ENCODE data around the gene CMTM7.
A peak's percentile ranks its signal among the peaks of the same experiment; 100 is the strongest.
"Not testable (repeated sequence)": the region's sequence is repeated elsewhere in the genome, so short reads cannot be mapped to it uniquely, and the experiment has no call there.

CMTM7 gene

DNA sequence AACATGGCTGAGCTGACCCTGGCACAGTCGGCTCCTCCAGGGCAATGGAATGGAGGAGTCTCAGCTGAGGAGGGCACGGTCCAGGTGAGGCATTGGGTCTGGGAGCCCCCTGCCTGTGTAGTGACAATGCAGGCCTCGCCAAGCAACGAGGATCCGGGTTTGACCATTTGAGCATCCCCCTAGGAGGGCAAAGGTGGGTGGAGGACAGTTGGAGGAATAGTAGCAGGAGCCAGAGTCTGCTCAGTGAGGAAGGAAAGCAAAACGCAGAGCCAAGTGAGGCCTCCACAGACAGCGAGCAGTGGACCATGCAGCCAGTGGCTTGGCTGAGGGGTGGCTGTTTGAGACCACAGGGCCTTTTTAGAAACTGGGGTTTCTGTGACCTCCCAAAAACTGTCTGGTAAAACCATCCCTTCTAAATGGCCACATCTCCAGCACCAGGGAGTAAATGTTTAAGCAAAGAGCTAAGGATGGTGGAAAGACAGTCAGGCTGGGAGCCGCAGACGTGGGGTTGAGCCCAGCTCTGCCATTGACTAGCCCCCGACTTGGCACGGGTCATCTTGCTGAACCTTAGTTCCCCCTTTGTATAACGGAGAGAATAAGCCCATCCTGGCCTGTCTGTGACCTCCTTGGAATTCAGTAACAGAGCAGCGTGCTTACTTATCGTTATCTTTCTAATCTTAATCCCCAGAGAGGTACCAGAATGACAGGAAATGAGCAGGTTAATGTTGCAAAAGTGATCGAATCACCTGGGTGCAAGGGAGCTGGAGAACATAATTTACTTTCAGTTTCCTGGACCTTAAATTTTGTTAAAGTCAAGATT lies 64.2 kb downstream of the CMTM7 start:
- no peak for DNase-seq (ENCODE audit: insufficient read length, low spot score)
- no peak for FAIRE-seq

- DNase-seq (ENCODE audit: insufficient read length, low spot score): no peak
- no peak for FAIRE-seq
Measured at GRCh38 chr3:32456429-32457130, 64.9 kb downstream of the CMTM7 start.

DNA sequence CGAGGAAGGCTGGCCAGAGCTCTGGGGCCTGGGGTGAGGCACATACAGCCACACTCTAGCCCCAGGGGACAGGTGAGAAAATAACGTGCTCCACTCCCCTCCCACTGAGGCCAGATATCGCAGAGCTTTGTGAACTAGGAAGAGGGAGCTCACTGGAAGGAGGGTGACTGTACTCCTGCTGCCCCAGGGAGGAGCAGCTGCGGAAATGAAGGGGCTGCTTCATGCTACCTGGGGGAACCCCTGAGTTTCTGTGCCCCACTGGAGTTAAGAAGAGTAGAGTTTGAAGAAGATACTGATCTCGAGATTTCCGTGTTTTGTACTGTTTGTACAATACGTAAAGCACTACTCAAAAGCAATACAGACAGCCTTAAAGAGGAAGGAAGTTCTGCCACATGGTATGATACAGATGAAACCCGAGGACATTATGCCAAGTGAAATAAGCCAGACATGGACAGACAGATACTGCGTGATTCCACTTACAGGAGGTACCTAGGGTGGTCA lies 66.4 kb downstream of the CMTM7 start:
- no peak for FAIRE-seq
- DNase-seq (ENCODE audit: insufficient read length, low spot score): no peak

GRCh38 chr3:32459450-32459849 lies 67.8 kb downstream of the CMTM7 start:
- FAIRE-seq: no peak

GRCh38 chr3:32460031-32460749 lies 68.5 kb downstream of the CMTM7 start:
- no peak for FAIRE-seq

More at GRCh38 chr3:32459450-32459849, 67.8 kb downstream of the CMTM7 start:
- DNase-seq (ENCODE audit: insufficient read length, low spot score): no peak

GRCh38 chr3:32460817-32461496 lies 69.3 kb downstream of the CMTM7 start:
- not testable (repeated sequence) for DNase-seq (ENCODE audit: insufficient read length, low spot score)

More at GRCh38 chr3:32460031-32460749, 68.5 kb downstream of the CMTM7 start:
- no peak for DNase-seq (ENCODE audit: insufficient read length, low spot score)

GRCh38 chr3:32462191-32462986 lies 70.7 kb downstream of the CMTM7 start:
- not testable (repeated sequence) for DNase-seq (ENCODE audit: insufficient read length, low spot score); FAIRE-seq

More at GRCh38 chr3:32460817-32461496, 69.3 kb downstream of the CMTM7 start:
- not testable (repeated sequence) for FAIRE-seq

DNA sequence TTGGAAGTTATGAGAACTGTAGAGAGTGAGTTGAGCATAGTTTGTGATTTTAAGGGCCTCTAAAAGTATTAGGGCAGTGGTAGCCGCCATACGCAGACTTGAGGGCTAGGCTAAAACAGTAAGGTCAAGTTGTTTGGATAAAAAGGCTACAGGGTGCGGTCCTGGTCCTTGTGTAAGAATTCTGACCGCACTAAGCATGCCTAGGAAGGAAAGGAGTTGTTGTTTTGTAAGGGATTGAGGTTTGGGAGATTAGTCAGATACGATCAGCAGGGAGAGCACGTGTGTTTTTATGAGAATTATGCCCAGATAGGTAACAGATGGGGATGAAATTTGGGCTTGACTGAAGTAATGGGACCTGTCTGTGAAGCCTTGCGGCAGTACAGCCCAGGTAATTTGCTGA lies 71.8 kb downstream of the CMTM7 start:
- not testable (repeated sequence) for DNase-seq (ENCODE audit: insufficient read length, low spot score); FAIRE-seq

- DNase-seq (ENCODE audit: insufficient read length, low spot score); FAIRE-seq: not testable (repeated sequence)
Measured at GRCh38 chr3:32464726-32465125, 73.1 kb downstream of the CMTM7 start.

DNA sequence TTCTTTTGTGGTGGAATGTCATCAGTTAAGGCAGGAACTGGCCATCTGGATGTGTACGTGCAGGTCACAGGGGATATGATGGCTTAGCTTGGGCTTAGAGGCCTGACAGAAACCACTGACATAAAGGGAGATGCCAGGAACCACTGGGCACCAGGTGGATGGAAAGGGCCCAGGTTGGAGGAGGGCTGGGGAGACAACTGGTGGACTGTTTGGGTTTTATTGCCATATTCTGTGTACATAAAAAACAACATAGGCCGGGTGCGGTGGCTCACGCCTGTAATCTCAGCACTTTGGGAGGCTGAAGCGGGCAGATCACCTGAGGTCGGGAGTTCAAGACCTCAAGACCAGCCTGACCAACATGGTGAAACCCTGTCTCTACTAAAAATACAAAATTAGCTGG lies 75.2 kb downstream of the CMTM7 start:
- DNase-seq (ENCODE audit: insufficient read length, low spot score); FAIRE-seq: not testable (repeated sequence)

DNA sequence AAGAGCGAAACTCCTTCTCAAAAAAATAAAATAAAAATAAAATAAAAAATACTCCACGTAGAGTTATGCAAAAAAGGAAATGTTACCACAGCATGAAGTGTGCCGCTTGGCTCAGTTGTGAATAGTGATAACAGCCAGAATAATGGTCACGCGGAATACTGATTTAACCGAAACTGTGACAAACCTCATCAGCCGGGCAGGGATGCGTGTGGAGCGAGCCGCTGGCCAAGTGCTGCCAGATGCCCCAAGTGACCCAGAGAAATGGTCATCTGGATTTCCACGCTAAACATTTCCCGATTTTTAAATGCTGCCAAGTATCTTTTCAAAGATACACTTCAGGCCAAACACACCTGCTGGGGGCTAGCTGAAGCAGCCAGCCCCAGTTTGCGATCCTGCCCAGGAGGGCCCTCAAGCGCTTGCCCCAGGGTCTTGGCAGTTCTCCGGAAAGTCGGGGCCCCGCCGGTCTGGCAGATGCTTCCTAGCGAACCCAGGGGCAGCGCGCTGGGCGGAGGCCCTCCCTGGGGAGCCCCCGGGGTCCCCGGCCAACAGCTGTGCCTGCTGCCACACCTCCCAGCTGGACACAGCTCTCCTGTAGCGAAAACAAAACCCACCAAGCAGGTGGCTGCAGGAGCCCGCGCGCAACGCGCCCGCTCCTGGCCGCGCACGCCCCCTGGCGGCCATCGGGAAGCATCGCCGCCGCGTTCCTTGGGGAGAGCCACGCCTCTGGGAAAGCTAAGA lies 75.8 kb downstream of the CMTM7 start:
- no peak for FAIRE-seq
- peak; percentile 80 for DNase-seq (ENCODE audit: insufficient read length, low spot score)

- FAIRE-seq (no peak), DNase-seq (ENCODE audit: insufficient read length, low spot score) (no peak)
Measured at GRCh38 chr3:32469151-32469874, 77.7 kb downstream of the CMTM7 start.

- FAIRE-seq: no peak
- no peak for DNase-seq (ENCODE audit: insufficient read length, low spot score)
Measured at GRCh38 chr3:32470362-32470761, 78.7 kb downstream of the CMTM7 start.

GRCh38 chr3:32471246-32471645 lies 79.6 kb downstream of the CMTM7 start:
- DNase-seq (ENCODE audit: insufficient read length, low spot score) (no peak), FAIRE-seq (no peak)

- DNase-seq (ENCODE audit: insufficient read length, low spot score); FAIRE-seq: not testable (repeated sequence)
Measured at GRCh38 chr3:32472151-32472550, 80.5 kb downstream of the CMTM7 start.

- FAIRE-seq: no peak
Measured at GRCh38 chr3:32474201-32474600, 82.5 kb downstream of the CMTM7 start.

GRCh38 chr3:32480604-32481003 lies 89.0 kb downstream of the CMTM7 start:
- FAIRE-seq (no peak), DNase-seq (ENCODE audit: insufficient read length, low spot score) (no peak)

More at GRCh38 chr3:32474201-32474600, 82.5 kb downstream of the CMTM7 start:
- DNase-seq (ENCODE audit: insufficient read length, low spot score): no peak

Measured in HTR-8/SVneo (cell line).